ENCODE results near the gene CARS2. TPM values are rescaled to one million over a fixed set of nuclear protein-coding genes. Genes with fewer than 3 reads are reported as not detected.
A peak's percentile ranks its signal among the peaks of the same experiment; 100 is the strongest.

The CARS2 gene
- total and polyA plus RNA-seq, 2 of the 8 experiments (the other 6 are each of a cell fraction or from before 2014, with no cell fraction given): 47.7 to 55.9 TPM

DNA sequence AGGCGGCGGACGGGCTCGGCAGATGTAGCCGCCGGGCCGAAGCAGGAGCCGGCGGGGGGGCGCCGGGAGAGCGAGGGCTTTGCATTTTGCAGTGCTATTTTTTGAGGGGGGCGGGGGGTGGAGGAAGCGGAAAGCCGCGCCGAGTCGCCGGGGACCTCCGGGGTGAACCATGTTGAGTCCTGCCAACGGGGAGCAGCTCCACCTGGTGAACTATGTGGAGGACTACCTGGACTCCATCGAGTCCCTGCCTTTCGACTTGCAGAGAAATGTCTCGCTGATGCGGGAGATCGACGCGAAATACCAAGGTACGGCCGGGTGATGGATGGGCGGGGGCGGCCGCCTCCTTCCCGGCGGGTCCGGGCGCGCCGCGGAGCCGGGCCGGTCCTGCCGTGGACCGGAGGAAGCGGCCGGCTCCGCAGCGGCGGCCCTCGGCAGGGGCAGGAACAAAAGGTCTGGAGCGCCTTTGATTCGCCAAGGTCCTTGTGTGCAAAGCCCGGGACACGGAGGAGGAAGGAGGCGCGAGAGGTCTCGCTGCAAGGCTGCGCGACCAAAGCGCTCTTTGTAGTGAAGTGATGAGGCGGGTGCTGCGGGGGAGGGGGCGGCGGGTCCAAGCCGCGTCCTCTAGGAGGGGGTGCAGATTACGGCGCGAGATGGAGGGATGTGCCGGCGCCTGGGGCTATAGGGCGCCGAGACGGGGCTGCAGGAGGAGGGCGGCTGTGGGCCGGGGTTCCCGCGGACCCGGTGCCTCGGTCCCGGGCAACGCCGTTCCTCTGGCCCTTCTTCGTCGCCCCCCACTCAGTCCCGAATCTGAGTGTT lies 8.3 kb upstream of the CARS2 start (continued):
- TF ChIP-seq TCF12 (IDR thresholded peaks at IDR 0.05; ENCODE audit: low read depth, low read length) (no peak), EGR1 (IDR thresholded peaks at IDR 0.05; ENCODE audit: borderline replicate concordance, low read depth, low read length) (no peak), HDAC2 (IDR thresholded peaks at IDR 0.05; ENCODE audit: borderline replicate concordance in 1 of 2, low read depth in 2 of 2, low read length in 2 of 2) (0 out of 4 replicates have a peak, but pooled peaks of 1 of the 2 experiments have one; percentile 6), KDM4A (IDR thresholded peaks at IDR 0.05; ENCODE audit: low read depth, low read length, severe bottlenecking) (peak; percentile 58), TAF7 (optimal IDR thresholded peaks at IDR 0.05; ENCODE audit: borderline replicate concordance, low read depth, low read length) (no peak), YY1 (IDR thresholded peaks at IDR 0.05; ENCODE audit: low read depth, low read length) (no peak), CHD2 (IDR thresholded peaks at IDR 0.05; ENCODE audit: low read length) (no peak), SUZ12 (IDR thresholded peaks at IDR 0.05; ENCODE audit: low read length) (no peak)
- TF ChIP-seq, protein P1, sequence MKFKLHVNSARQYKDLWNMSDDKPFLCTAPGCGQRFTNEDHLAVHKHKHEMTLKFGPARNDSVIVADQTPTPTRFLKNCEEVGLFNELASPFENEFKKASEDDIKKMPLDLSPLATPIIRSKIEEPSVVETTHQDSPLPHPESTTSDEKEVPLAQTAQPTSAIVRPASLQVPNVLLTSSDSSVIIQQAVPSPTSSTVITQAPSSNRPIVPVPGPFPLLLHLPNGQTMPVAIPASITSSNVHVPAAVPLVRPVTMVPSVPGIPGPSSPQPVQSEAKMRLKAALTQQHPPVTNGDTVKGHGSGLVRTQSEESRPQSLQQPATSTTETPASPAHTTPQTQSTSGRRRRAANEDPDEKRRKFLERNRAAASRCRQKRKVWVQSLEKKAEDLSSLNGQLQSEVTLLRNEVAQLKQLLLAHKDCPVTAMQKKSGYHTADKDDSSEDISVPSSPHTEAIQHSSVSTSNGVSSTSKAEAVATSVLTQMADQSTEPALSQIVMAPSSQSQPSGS (IDR thresholded peaks at IDR 0.05; ENCODE audit: low read length): no peak

All from H1 (cell line).